MCF 10A (cell line): ENCODE results near the gene USHBP1. TPM values are rescaled to one million over a fixed set of nuclear protein-coding genes. Genes with fewer than 3 reads are reported as not detected.

Experiments used
- BruUV-seq: library from RNA; stranded (reverse); fragments of 400-500 nt; replicated peaks from 2 replicates; lab custom pipeline; 2021; lab: Mats Ljungman, UMichigan
- CTCF ChIA-PET: fragments of 300-600 bp; sonication (Branson Sonifier 250); formaldehyde crosslinking; extraction: SDS; loops from one replicate; lab custom pipeline; 2021; ENCODE audit warnings: antibody characterized with exemption, inconsistent platforms; lab: Yijun Ruan, JAX
- POLR2A ChIA-PET: fragments of 300-600, 350-650 bp; sonication (Branson Sonifier 250); formaldehyde crosslinking; extraction: SDS; loops from one replicate; lab custom pipeline; 2020; ENCODE audit warnings: antibody characterized with exemption, inconsistent platforms; lab: Yijun Ruan, JAX
- DNase-seq: peaks from one replicate; pipeline ENCODE4 v3.0.0-alpha.2; 2018; ENCODE audit not compliant: unreplicated experiment
- H3K27ac Mint-ChIP-seq: one replicate; pipeline ENCODE4 v1.8.0; 2022; ENCODE audit warnings: mild to moderate bottlenecking, low read depth, mixed read lengths; ENCODE audit not compliant: unreplicated experiment
- H3K27me3 Mint-ChIP-seq: one replicate; pipeline ENCODE4 v1.8.0; 2022; ENCODE audit warnings: mixed read lengths; ENCODE audit not compliant: insufficient read depth, unreplicated experiment
- H3K36me3 Mint-ChIP-seq: one replicate; pipeline ENCODE4 v1.8.0; 2022; ENCODE audit warnings: mild to moderate bottlenecking, moderate library complexity, mixed read lengths; ENCODE audit not compliant: insufficient read depth, unreplicated experiment
- H3K4me1 Mint-ChIP-seq: one replicate; pipeline ENCODE4 v1.8.0; 2022; ENCODE audit warnings: mixed read lengths; ENCODE audit not compliant: insufficient read depth, unreplicated experiment
- H3K4me3 Mint-ChIP-seq: one replicate; pipeline ENCODE4 v1.8.0; 2022; ENCODE audit warnings: mild to moderate bottlenecking, moderate library complexity, mixed read lengths; ENCODE audit not compliant: unreplicated experiment
- H3K9me3 Mint-ChIP-seq: one replicate; pipeline ENCODE4 v1.8.0; 2022; ENCODE audit warnings: mixed read lengths; ENCODE audit not compliant: unreplicated experiment
- CTCF ChIP-seq: fragments of 200-600 bp; IDR thresholded peaks from one replicate; pipeline ENCODE4 v1.8.0; 2022; ENCODE audit warnings: antibody characterized with exemption, mild to moderate bottlenecking; ENCODE audit not compliant: unreplicated experiment
- intact Hi-C: fragments of 100-400 bp; cut with micrococcal nuclease; formaldehyde crosslinking; loops from 2 replicates; pipeline ENCODE4 v1.14.1; 2022
- total RNA-seq: library from RNA; stranded (reverse); gene quantifications from 2 replicates; pipeline ENCODE4 v1.2.3, GENCODE V29; 2022

Gene USHBP1
- total RNA-seq, 1 experiment from 2014 or later, result not detected

GRCh38 chr19:17242431-17243208 is 21.9 kb downstream of the USHBP1 start:
- no peak for TF ChIP-seq CTCF
- CTCF ChIA-PET, result interaction anchor here (0.6 to 1.6 kb wide), 6 partner anchors 16 to 618 kb away, joined by 3 to 8 read pairs (median 4); no protein-coding TSS in a partner anchor
- BruUV-seq, result no TSS peak
- Mint-ChIP-seq H3K36me3 (peaks cover 40% of the 10 kb centered on the region), H3K27ac (peak overlapping the region; percentile 93), H3K4me1 (peaks cover 33% of the 10 kb centered on the region), H3K27me3 (no peaks in the 10 kb centered on the region), H3K9me3 (no peaks in the 10 kb centered on the region), H3K4me3 (peak overlapping the region; percentile 89)
- DNase-seq, result no peak
- POLR2A ChIA-PET, result interaction anchor here (1.1 to 4.3 kb wide), 9 partner anchors 7 to 167 kb away, joined by 3 to 34 read pairs (median 8); partner anchors contain the start of genes BABAM1, DDA1, HAUS8 and MYO9B
- intact Hi-C loops, result no loop called here

- peaks cover 16% of the 10 kb centered on the region for H3K4me1 Mint-ChIP-seq
- no peak overlapping the region for H3K27ac Mint-ChIP-seq
- no TSS peak for BruUV-seq
These were observed 23.6 kb downstream of the USHBP1 start for GRCh38 chr19:17240826-17241399.

GRCh38 chr19:17240062-17240752 is 24.3 kb downstream of the USHBP1 start:
- POLR2A ChIA-PET, result interaction anchor here (0.5 to 1.4 kb wide), 2 partner anchors 25 to 1711 kb away, joined by 3 to 5 read pairs; partner anchors contain the start of gene USE1
- H3K27me3 Mint-ChIP-seq, result no peaks in the 10 kb centered on the region
- peaks cover 38% of the 10 kb centered on the region for H3K36me3 Mint-ChIP-seq
- no peak for DNase-seq
- no TSS peak for BruUV-seq
- H3K9me3 Mint-ChIP-seq, result no peaks in the 10 kb centered on the region
- H3K27ac Mint-ChIP-seq, result no peak overlapping the region
- intact Hi-C loops, result no loop called here
- no peak overlapping the region for H3K4me3 Mint-ChIP-seq
- TF ChIP-seq CTCF, result no peak
- peaks cover 16% of the 10 kb centered on the region for H3K4me1 Mint-ChIP-seq
- CTCF ChIA-PET, result interaction anchor here (0.6 kb wide), 2 partner anchors 9 to 17 kb away, joined by 3 to 4 read pairs; no protein-coding TSS in a partner anchor

More at GRCh38 chr19:17240826-17241399, 23.6 kb downstream of the USHBP1 start:
- TF ChIP-seq CTCF, result no peak
- intact Hi-C loops, result no loop called here
- peaks cover 38% of the 10 kb centered on the region for H3K36me3 Mint-ChIP-seq
- ChIA-PET CTCF (interaction anchor here (0.6 kb wide), 1 partner anchor 45 kb away, joined by 3 read pairs; no protein-coding TSS in a partner anchor), POLR2A (interaction anchor here (0.6 to 4.3 kb wide), 6 partner anchors 15 to 581 kb away, joined by 3 to 34 read pairs (median 4); partner anchors contain the start of genes BABAM1, OCEL1, SMIM7 and USE1)
- H3K9me3 Mint-ChIP-seq, result no peaks in the 10 kb centered on the region
- DNase-seq, result no peak
- no peak overlapping the region for H3K4me3 Mint-ChIP-seq
- H3K27me3 Mint-ChIP-seq, result no peaks in the 10 kb centered on the region
